SJCRH30 (cell line): Measurements from ENCODE around the gene KRTAP17-1. TPM values are rescaled to one million over a fixed set of nuclear protein-coding genes. Genes with fewer than 3 reads are reported as not detected.

Source experiments
- total RNA-seq: library from RNA; depleted of rRNA; stranded (reverse); fragments of >200 nt; shearing (Covaris generic); gene quantifications from 2 replicates; pipeline ENCODE4 v1.2.3, GENCODE V29; 2014; rRNA removed

KRTAP17-1 gene
- total RNA-seq, 1 experiment from 2014 or later, result not detected

Other genes starting within 250 kb of the KRTAP17-1 start
- gene KRTAP2-4, start 249.8 kb downstream of the KRTAP17-1 start, total RNA-seq, result not detected in 2 replicates
- gene KRTAP4-7, start 231.6 kb downstream of the KRTAP17-1 start, total RNA-seq, result 0.18 TPM in 1 of 2 replicates, not detected in the other
- not detected in 2 replicates for gene KRTAP4-8, start 217.6 kb downstream of the KRTAP17-1 start, total RNA-seq
- gene KRTAP4-16, start 213.5 kb downstream of the KRTAP17-1 start, total RNA-seq, result not detected in 2 replicates
- gene KRTAP4-9, start 210.3 kb downstream of the KRTAP17-1 start, total RNA-seq, result not detected in 2 replicates
- gene KRTAP4-11, start 197.3 kb downstream of the KRTAP17-1 start, total RNA-seq, result not detected in 2 replicates
- gene KRTAP4-12, start 191.5 kb downstream of the KRTAP17-1 start, total RNA-seq, result 0.22 TPM in 1 of 2 replicates, not detected in the other
- gene KRTAP4-6, start 175.2 kb downstream of the KRTAP17-1 start, total RNA-seq, result not detected in 2 replicates
- gene KRTAP4-5, start 165.9 kb downstream of the KRTAP17-1 start, total RNA-seq, result not detected in 2 replicates
- not detected in 2 replicates for gene KRTAP4-4, start 155.0 kb downstream of the KRTAP17-1 start, total RNA-seq
- not detected in 2 replicates for gene KRTAP4-3, start 147.5 kb downstream of the KRTAP17-1 start, total RNA-seq
- 0.14 TPM in 1 of 2 replicates, not detected in the other for gene KRTAP4-2, start 137.5 kb downstream of the KRTAP17-1 start, total RNA-seq
- not detected in 2 replicates for gene KRTAP4-1, start 130.8 kb downstream of the KRTAP17-1 start, total RNA-seq
- gene KRTAP9-1, start 125.8 kb downstream of the KRTAP17-1 start, total RNA-seq, result not detected in 2 replicates
- not detected in 2 replicates for gene KRTAP9-2, start 89.1 kb downstream of the KRTAP17-1 start, total RNA-seq
- gene KRTAP9-3, start 83.3 kb downstream of the KRTAP17-1 start, total RNA-seq, result not detected in 2 replicates
- gene KRTAP9-8, start 77.7 kb downstream of the KRTAP17-1 start, total RNA-seq, result not detected in 2 replicates
- 0.10 TPM in 1 of 2 replicates, not detected in the other for gene KRTAP9-4, start 66.0 kb downstream of the KRTAP17-1 start, total RNA-seq
- not detected in 2 replicates for gene KRTAP9-9, start 60.3 kb downstream of the KRTAP17-1 start, total RNA-seq
- gene KRTAP9-6, start 50.3 kb downstream of the KRTAP17-1 start, total RNA-seq, result not detected in 2 replicates
- gene KRTAP9-7, start 40.0 kb downstream of the KRTAP17-1 start, total RNA-seq, result not detected in 2 replicates
- gene KRTAP29-1, start 12.9 kb downstream of the KRTAP17-1 start, total RNA-seq, result not detected in 2 replicates
- gene KRTAP16-1, start 6.4 kb downstream of the KRTAP17-1 start, total RNA-seq, result not detected in 2 replicates
- gene KRT33A, start 35.1 kb upstream of the KRTAP17-1 start, total RNA-seq, result not detected in 2 replicates
- not detected in 2 replicates for gene KRT33B, start 54.1 kb upstream of the KRTAP17-1 start, total RNA-seq
- gene KRT34, start 66.6 kb upstream of the KRTAP17-1 start, total RNA-seq, result 0.08 TPM in 1 of 2 replicates, not detected in the other
- gene KRT31, start 81.9 kb upstream of the KRTAP17-1 start, total RNA-seq, result 0.08 TPM in 1 of 2 replicates, not detected in the other
- gene KRT37, start 108.9 kb upstream of the KRTAP17-1 start, total RNA-seq, result not detected in 2 replicates
- not detected in 2 replicates for gene KRT38, start 125.3 kb upstream of the KRTAP17-1 start, total RNA-seq
- gene KRT32, start 151.7 kb upstream of the KRTAP17-1 start, total RNA-seq, result not detected in 2 replicates
- not detected in 2 replicates for gene KRT35, start 165.4 kb upstream of the KRTAP17-1 start, total RNA-seq
- not detected in 2 replicates for gene KRT36, start 174.2 kb upstream of the KRTAP17-1 start, total RNA-seq
- 0.30 TPM in 1 of 2 replicates, not detected in the other for gene KRT13, start 189.9 kb upstream of the KRTAP17-1 start, total RNA-seq
- gene KRT15, start 203.2 kb upstream of the KRTAP17-1 start, total RNA-seq, result 0.08 TPM in 1 of 2 replicates, not detected in the other
- gene KRT19, start 212.6 kb upstream of the KRTAP17-1 start, total RNA-seq, result 0.25 TPM in 1 of 2 replicates, not detected in the other